Breast epithelium (tissue), 3 donors: ENCODE measurements around the gene GPR39.

Experiments used
- CTCF ChIP-seq, 3 donors: fragments of 450-650 bp; IDR thresholded peaks; one replicate each; pipeline ENCODE4 v1.5.1; 2016 to 2017; ENCODE audit warnings: antibody characterized with exemption in 3 of 3, mild to moderate bottlenecking in 3 of 3, moderate library complexity in 3 of 3
- POLR2A ChIP-seq: fragments of 450-650 bp; IDR thresholded peaks from one replicate; pipeline ENCODE4 v1.6.1; 2016; ENCODE audit warnings: antibody characterized with exemption, mild to moderate bottlenecking, moderate library complexity

- TF ChIP-seq POLR2A (no peak), CTCF (IDR thresholded peaks at IDR 0.05) (no peak)
Observed at GRCh38 chr2:132652474-132652873, 235.9 kb downstream of the GPR39 start.
